GM18508 (cell line): ENCODE measurements around the gene SLC7A10.
A peak's percentile ranks its signal among the peaks of the same experiment; 100 is the strongest.
"Not testable (repeated sequence)": the region's sequence is repeated elsewhere in the genome, so short reads cannot be mapped to it uniquely, and the experiment has no call there.

ENCODE experiments used
- ATAC-seq: cut with Tn5 transposase; IDR thresholded peaks from one replicate; pipeline ENCODE4 v1.9.1; 2021; ENCODE audit warnings: moderate number of reproducible peaks; ENCODE audit not compliant: insufficient read depth, unreplicated experiment

The SLC7A10 gene

GRCh38 chr19:33239223-33239975 is 13.7 kb upstream of the SLC7A10 start:
- ATAC-seq = no peak

GRCh38 chr19:33238481-33239149 is 13.0 kb upstream of the SLC7A10 start:
- ATAC-seq = no peak

DNA sequence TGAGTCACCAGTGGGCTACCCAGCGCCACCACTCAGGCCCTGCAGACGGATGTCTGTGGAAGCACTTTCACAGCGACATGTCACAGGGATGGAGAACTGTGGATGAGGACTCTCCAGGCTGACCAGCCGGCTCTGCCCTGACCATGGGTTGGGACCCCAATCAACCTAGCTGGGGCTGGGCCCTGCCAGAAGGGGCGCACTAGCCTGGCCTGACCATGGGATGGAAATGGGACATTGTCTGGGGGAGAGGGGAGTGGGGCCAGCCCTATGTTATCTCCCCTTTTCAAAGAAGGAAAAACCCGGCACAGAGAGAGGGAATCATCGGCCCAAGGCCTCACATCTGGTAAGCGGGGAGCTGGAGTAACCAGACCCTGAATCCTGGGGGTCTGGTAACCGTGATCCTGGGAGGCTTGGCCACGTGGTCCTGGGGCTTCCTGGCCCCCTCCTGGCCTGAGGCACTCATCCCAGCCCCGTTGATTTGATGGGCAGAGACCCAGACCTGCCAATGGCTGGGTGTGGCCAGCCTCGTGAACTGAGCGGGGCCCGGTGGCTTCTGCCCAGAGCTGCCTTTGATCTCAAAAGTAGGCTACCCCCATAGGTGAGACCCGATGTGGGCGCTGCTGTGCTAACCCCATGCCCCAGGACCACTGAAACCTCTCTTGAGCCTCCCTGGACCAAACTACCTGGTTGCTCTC is 11.2 kb upstream of the SLC7A10 start:
- no peak for ATAC-seq

DNA sequence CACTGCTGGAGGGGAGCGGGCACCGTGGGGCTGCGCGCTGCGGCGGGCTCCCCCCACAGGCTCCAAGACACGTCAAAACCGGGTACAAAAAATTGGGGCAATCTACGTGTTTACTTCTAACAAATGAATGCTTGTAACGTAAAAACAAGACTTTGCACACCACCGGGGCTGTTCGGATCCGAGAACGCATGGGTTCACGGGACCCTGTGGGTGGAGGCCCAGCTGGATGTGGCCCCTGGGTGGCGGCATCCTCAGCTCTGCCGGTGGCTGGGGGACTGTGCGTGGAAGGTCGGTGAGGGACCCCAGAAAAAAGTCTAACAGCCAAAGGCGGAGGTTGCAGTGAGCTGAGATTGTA is 10.3 kb upstream of the SLC7A10 start:
- ATAC-seq = no peak

DNA sequence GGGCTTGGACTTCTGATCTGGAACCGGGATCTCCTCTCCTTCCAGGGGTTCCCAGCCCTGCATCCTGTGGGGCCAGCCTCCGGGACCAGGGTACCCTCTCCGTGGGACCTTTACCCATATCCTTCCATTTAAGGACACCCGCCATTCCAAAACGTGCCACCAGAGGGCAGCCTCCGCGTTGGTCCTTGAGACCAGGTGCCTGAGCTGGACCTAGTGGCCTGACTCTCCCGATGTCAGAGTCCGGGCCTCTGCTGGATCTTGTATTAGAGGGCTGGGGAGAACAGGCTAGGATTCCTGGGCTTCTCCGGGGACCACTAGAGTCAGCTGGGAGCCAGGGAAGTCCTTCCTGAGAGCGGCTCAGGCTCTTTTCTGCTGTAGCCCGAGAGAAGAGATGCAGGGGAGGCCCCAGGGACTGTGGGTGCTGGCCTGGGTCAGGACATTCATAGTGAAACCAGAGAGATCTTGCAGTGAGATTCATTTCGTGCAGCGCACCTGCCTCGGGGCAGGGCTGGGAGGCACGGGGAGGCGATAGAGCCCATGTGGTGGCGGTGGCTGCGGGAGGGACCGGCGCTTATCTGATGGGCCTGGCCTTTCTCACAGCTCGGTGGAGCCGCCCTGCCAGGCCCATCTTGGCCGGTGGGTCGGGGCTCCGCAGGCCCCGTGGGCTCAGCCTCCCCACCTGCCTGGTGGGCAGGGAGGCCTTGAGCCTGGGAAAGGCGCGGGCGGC is 9.8 kb upstream of the SLC7A10 start:
- peak; percentile 91 for ATAC-seq

DNA sequence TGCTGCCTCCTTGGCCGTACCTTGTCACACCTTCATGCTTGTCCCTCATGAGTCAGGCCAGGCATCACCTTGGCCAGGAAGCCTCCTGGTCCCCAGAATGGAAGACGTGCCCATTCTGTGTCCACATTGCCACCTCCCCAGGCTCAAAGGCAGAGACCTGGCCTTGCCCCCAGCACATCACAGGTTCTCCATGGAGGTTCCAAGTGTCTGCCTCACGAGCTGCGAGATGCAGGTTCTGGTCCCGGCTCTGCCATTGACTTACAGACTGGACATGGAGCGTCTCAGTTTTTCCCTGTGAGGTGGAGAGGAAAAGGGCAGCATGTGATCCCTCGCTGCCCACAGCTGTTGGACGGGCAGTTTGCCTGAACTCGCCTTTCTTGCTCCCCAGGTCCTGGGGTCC is 9.1 kb upstream of the SLC7A10 start:
- ATAC-seq = no peak

- no peak for ATAC-seq
Measured at GRCh38 chr19:33234092-33234491, 8.4 kb upstream of the SLC7A10 start.

DNA sequence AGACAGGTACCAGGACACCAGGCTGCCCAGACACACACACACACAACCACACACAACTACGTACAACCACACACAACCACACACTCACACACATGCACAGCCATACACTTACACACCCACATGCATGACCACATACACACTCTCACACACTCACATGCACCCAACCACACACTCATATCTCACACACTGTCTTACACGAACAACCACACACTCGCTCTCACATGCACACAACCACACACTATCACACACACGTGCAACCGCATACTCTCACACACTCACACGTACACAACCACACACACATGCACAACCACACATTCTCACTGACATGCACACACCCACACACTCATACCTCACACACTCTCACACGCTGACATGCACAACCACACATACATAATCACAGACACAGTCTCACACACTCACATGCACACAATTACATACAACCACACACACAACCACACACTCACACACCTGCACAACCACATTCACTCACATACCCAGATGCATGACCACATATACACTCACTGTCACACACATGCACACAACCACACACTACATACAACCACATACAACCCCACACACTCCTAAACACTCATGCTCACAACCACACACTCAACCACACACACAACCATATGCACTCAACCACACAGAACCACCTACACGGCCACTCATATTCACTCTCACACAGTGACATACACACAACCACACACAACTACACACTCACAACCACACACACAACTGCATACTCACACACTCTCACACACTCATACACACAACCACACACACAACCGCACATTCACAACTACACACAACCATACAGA is 7.6 kb upstream of the SLC7A10 start:
- ATAC-seq = no peak

DNA sequence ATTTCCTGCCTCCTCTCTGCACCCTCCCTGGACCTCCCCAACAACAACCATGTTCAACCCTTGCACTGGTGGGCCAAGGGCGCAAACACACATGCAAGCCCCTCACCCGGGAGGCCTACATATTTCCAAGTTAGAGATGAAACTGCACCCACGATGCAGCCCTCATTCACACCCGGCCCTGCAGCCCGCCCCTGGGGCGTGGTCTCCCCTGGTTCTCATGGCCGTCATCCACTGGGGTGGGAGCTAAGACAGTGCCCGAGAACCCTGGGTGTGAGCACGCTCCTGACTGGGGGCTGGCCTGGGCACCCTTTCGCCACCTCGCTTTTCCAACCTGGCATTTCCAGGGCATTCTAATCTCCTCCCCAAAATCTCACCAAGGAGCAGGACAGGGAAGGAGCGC is 7.0 kb upstream of the SLC7A10 start:
- ATAC-seq = no peak

DNA sequence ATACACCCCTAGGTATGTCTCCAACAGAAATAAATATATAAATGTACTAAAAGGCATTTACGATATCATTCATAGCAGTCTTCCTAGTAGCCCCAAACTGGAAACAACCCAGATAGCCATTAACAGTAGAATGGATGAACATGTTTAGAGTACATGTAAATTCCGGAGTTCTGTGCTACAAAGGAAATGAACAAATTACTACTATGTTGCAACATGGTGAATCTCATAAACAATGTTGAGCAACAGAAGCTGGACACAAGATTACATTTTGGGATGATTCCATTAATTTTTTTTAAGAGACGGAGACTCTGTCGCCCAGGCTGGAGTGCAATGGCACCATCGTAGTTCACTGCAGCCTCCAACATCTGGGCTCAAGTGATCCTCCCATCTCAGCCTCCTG is 5.9 kb upstream of the SLC7A10 start:
- no peak for ATAC-seq

- ATAC-seq = no peak
Measured at GRCh38 chr19:33229962-33230361, 4.3 kb upstream of the SLC7A10 start.

GRCh38 chr19:33227870-33228599 is 2.4 kb upstream of the SLC7A10 start:
- no peak for ATAC-seq

- ATAC-seq = no peak
Measured at GRCh38 chr19:33227242-33227650, 1.6 kb upstream of the SLC7A10 start.

DNA sequence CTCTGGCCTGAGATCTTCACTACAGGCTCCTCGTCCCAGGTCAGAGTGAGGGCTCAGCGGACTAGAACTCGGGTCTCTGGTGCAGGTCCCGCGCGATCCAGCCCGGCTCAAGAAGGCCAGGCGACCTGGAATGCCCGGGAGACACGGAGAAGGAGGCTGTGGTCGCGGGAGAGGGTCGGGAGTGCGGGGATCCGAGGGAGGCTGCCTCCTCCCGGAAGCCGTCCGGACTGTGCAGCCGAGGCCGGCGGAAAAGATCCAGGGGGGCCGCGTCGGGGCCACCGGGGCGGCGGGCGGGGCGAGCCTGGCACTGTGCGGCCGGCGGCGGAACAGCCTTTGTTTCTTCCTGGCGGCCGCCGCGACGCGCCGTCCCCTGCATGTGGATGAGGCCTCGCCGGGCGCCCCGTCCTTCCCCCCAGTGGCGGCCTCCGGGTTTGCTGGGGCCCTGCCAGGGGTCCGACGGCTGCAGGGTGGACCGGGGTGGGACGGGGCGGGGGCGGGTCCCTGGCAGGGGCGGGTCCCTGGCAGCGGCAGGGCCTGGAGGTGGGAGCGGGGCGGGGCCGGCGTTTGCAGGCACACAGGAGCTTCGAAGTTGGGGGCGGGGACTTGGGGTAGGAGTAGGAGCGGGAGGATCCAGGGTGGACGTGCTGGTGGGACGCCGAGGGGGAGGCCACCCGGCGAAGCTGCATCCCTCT is 1.0 kb upstream of the SLC7A10 start:
- ATAC-seq = no peak

GRCh38 chr19:33224694-33225457 is 774 bp downstream of the SLC7A10 start:
- no peak for ATAC-seq

DNA sequence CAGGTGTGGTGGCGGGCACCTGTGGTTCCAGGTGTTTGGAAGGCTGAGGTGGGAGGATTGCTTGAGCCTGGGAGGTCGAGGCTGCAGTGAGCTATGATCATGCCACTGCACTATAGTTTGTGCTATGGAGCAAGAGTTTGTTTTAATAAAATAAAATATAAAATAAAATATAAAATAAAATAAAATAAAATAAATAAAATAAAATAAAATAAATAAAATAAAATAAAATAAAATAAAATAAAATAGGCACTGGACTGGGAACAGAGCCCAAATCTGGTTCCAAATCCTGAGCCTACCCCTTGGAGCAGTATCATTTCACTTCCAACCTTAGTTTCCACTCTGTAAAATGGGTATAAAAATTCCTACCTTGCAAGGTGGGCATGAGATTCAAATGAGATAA is 3.4 kb downstream of the SLC7A10 start:
- ATAC-seq = not testable (repeated sequence)

DNA sequence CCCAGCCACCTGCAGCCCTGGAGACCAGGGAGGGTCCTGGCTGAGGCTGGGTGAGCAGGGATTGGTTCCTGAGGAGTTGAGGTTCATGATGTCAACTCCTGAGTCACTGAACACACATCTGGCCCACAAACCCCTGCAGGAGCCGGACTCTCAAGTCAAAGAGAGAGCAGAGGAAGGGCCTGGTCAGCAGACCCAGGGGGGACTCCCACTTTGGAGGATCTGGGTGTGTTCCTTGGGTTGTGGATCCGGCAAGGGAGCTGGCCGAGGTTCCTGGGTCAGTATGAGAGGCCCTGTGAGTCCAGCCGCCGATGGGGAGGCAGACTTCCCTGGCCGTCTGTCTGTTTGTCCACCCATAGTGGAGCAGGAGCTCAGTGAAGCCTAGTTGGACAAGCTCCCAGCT is 4.0 kb downstream of the SLC7A10 start:
- no peak for ATAC-seq

GRCh38 chr19:33220735-33221134 is 4.9 kb downstream of the SLC7A10 start:
- no peak for ATAC-seq
